Fibroblast of the aortic adventitia (primary cell): ENCODE results near the gene DYRK1A. TPM values are rescaled to one million over a fixed set of nuclear protein-coding genes. Genes with fewer than 3 reads are reported as not detected.

Source experiments
- DNase-seq: peaks from one replicate; pipeline ENCODE4 v3.0.0-alpha.2; 2010; ENCODE audit warnings: low read depth
- H3K4me3 ChIP-seq: 2 replicates; pipeline ENCODE4 v1.5.1; 2011; ENCODE audit warnings: low read depth, mild to moderate bottlenecking, control low read depth, low read length, moderate library complexity
- total RNA-seq: library from RNA; depleted of rRNA; stranded (reverse); fragments of >200 nt; gene quantifications from 2 replicates; pipeline ENCODE4 v1.2.3, GENCODE V29; 2012; ENCODE audit warnings: low replicate concordance
- TF ChIP-seq, protein P1 (sequence below): IDR thresholded peaks from 2 replicates; pipeline ENCODE4 v1.5.1; 2011; ENCODE audit warnings: mild to moderate bottlenecking, low read length, control low read depth, inconsistent platforms; ENCODE audit not compliant: insufficient read depth

The DYRK1A gene
- total RNA-seq, 1 donor, result 80.2 TPM

DNA sequence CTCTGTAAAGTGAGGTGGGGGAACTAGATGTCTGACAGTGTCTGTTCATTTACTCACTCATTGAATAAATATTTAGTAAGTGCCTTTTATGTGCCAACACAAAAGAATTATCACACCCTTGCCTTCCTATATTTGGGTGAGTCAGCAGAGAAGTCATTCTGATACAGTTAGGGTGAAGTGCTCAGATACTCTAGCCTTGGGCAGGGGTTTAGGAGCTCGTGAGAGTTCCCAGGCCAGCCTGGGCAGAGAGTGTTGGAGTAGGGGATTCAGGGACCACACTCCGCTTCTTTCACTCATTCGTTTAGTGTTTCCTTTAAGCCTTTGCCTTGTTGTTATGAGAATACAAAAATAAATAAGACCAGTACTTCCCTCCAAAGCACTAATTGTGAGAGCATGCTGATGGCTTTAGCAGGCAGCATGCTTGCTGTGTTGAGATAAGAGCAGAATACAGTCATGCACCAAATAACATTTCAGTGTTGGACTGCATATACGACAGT, 83.9 kb downstream of the DYRK1A start:
- TF ChIP-seq, protein P1, sequence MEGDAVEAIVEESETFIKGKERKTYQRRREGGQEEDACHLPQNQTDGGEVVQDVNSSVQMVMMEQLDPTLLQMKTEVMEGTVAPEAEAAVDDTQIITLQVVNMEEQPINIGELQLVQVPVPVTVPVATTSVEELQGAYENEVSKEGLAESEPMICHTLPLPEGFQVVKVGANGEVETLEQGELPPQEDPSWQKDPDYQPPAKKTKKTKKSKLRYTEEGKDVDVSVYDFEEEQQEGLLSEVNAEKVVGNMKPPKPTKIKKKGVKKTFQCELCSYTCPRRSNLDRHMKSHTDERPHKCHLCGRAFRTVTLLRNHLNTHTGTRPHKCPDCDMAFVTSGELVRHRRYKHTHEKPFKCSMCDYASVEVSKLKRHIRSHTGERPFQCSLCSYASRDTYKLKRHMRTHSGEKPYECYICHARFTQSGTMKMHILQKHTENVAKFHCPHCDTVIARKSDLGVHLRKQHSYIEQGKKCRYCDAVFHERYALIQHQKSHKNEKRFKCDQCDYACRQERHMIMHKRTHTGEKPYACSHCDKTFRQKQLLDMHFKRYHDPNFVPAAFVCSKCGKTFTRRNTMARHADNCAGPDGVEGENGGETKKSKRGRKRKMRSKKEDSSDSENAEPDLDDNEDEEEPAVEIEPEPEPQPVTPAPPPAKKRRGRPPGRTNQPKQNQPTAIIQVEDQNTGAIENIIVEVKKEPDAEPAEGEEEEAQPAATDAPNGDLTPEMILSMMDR, result no peak
- peak; percentile 40 for DNase-seq
- H3K4me3 ChIP-seq, result no peak overlapping the region

DNA sequence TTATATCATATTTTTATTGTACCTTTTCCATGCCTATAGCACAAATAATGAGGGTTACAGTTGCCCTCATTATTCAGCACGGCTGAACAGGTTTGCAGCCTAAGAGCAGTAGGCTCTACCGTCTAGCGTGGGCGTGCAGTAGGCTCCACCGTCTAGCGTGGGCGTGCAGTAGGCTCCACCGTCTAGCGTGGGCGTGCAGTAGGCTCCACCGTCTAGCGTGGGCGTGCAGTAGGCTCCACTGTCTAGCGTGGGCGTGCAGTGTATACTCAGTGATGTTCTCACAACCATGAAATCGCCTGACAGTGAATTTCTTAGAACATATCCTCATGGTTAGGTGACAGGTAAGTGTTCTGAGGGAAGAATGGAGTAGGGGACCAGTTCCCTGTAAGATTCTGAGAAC, 84.9 kb downstream of the DYRK1A start:
- no peak for DNase-seq
- no peak overlapping the region for H3K4me3 ChIP-seq
- TF ChIP-seq, protein P1, result no peak

DNA sequence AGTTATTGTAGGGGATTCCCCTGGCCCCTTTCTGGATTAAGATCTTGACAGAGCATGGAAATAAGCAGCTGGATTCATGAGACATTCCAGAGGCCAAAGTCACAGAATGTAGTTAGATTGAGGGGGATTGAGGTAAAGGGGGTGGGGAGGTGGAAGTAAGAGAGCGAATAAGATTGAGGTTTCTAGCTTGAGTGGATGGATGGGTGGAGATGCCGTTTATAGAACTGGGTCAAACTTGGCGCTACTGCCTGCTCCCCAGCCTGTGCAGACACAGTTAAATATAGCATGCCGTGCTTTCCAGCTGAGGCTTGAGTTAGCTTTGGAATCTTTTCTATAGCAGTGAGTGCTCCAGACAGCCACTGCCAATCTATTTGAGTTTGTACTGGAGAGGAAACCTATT, 85.7 kb downstream of the DYRK1A start:
- H3K4me3 ChIP-seq, result no peak overlapping the region
- peak; percentile 93 for DNase-seq
- TF ChIP-seq, protein P1, result no peak

DNA sequence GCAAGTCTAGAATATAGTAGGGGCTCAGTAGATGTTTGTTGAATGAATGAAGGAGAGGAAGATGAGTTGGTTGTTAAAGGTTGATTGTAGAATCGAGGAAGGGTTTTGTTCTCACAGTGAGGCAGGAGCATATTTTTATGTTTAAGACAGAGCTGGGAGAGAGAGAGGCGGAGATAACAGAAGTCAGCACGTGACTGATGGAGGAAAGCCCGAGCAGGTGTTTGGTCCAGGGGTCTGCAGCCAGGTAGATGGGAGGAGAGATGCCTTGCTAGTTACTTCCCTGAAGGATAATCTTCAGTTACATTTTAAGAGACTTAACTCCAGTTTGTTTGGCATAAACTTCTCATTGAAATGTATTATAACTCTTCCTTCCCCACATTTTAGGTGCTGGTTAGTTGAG, 86.8 kb downstream of the DYRK1A start:
- no peak for DNase-seq
- H3K4me3 ChIP-seq, result no peak overlapping the region
- TF ChIP-seq, protein P1, result no peak

DNA sequence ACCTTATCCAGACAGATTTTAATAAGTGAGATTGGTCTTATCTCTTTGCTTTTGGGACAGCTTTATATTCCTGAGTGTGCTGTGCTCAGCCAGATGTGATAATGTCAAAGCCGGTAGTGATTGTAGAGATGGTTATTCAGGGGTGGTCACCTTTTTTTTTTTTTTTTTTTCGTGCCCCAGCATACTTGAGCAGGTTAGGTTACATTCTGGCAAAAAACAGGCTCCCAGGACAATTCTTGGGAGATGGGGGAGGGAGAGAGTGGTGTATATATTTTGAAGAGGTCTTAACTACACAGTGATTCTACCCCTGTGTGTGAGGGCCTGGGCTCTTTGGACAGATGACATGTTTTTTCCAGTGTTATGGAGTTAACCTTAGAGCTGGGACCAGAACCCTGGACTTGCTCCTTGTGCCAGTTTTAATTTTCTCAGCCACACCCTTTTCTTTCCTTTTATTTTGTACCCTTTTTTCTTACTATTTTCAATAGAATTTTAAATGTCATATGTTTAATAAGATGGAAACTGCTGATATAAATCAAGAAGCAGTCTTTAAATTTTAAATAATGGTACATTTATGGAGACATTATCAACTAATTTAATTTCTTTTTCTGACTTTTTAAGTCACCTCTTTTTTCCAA, 88.4 kb downstream of the DYRK1A start:
- TF ChIP-seq, protein P1, result no peak
- no peak for DNase-seq
- H3K4me3 ChIP-seq, result no peak overlapping the region

DNA sequence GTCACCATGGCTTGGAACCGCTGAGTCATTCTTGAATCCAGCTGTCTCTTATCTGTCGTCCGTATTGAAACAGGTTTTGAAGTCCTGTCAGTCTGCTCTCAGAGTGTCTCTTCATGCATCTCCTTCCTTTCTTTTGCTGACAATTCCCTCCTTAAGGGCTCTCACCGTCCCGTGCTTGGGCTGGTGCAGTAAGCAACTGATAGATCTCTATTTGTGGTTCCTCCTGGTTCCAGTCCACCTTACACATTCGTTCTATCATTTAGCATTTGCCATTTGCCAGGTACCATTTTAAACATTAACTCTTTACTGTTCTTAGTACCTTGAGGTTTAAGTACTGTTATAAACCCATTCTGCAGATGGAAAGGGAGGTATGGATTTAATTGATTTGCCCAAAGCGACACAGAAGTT, 88.9 kb downstream of the DYRK1A start:
- TF ChIP-seq, protein P1, result no peak
- peak; percentile 20 for DNase-seq
- H3K4me3 ChIP-seq, result no peak overlapping the region
